ENCODE measurements around the gene ARHGAP22. TPM values are rescaled to one million over a fixed set of nuclear protein-coding genes. Genes with fewer than 3 reads are reported as not detected.

The ARHGAP22 gene
- total RNA-seq, 1 donor from 2014 or later = 1.0 TPM

GRCh38 chr10:48620719-48621118 is 15.8 kb upstream of the ARHGAP22 start:
- Histone ChIP-seq H3K4me1 (ENCODE audit: control insufficient read depth in 3 of 3, insufficient read depth in 3 of 3, low read length in 3 of 3) (no peaks in the 10 kb centered on the region), H3K27ac (ENCODE audit: low read depth, low read length) (no peak overlapping the region), H3K9me3 (ENCODE audit: control insufficient read depth in 3 of 3, low read length in 3 of 3) (peaks cover 0 to 5% (median 0%) of the 10 kb centered on the region in 3 donors), H3K4me3 (ENCODE audit: low read length in 3 of 3) (no peak overlapping the region), H3K9ac (ENCODE audit: low read depth in 1 of 3, low read length in 3 of 3) (no peak overlapping the region), H3K27me3 (ENCODE audit: control insufficient read depth in 3 of 3, insufficient read depth in 3 of 3, low read length in 3 of 3) (no peaks in the 10 kb centered on the region), H3K36me3 (ENCODE audit: control insufficient read depth in 3 of 3, insufficient read depth in 3 of 3, low read length in 3 of 3) (no peaks in the 10 kb centered on the region)

- Histone ChIP-seq H3K4me1 (ENCODE audit: control insufficient read depth in 3 of 3, insufficient read depth in 3 of 3, low read length in 3 of 3) (no peaks in the 10 kb centered on the region), H3K27ac (ENCODE audit: low read depth, low read length) (no peak overlapping the region), H3K36me3 (ENCODE audit: control insufficient read depth in 3 of 3, insufficient read depth in 3 of 3, low read length in 3 of 3) (no peaks in the 10 kb centered on the region), H3K9me3 (ENCODE audit: control insufficient read depth in 3 of 3, low read length in 3 of 3) (peaks cover 0 to 5% (median 0%) of the 10 kb centered on the region in 3 donors), H3K9ac (ENCODE audit: low read depth in 1 of 3, low read length in 3 of 3) (no peak overlapping the region), H3K27me3 (ENCODE audit: control insufficient read depth in 3 of 3, insufficient read depth in 3 of 3, low read length in 3 of 3) (peaks cover 0 to 6% (median 0%) of the 10 kb centered on the region in 3 donors), H3K4me3 (ENCODE audit: low read length in 3 of 3) (no peak overlapping the region)
These were observed 11.6 kb upstream of the ARHGAP22 start for GRCh38 chr10:48616436-48616835.

- no peak overlapping the region for H3K27ac ChIP-seq (ENCODE audit: low read depth, low read length)
- no peaks in the 10 kb centered on the region for H3K36me3 ChIP-seq (ENCODE audit: control insufficient read depth in 3 of 3, insufficient read depth in 3 of 3, low read length in 3 of 3)
- H3K4me3 ChIP-seq (ENCODE audit: low read length in 3 of 3) = no peak overlapping the region
- H3K4me1 ChIP-seq (ENCODE audit: control insufficient read depth in 3 of 3, insufficient read depth in 3 of 3, low read length in 3 of 3) = no peaks in the 10 kb centered on the region
- peaks cover 0 to 6% (median 0%) of the 10 kb centered on the region in 3 donors for H3K27me3 ChIP-seq (ENCODE audit: control insufficient read depth in 3 of 3, insufficient read depth in 3 of 3, low read length in 3 of 3)
- peaks cover 0 to 5% (median 0%) of the 10 kb centered on the region in 3 donors for H3K9me3 ChIP-seq (ENCODE audit: control insufficient read depth in 3 of 3, low read length in 3 of 3)
- no peak overlapping the region for H3K9ac ChIP-seq (ENCODE audit: low read depth in 1 of 3, low read length in 3 of 3)
These were observed 9.9 kb upstream of the ARHGAP22 start for GRCh38 chr10:48614481-48615390.

- H3K9ac ChIP-seq (ENCODE audit: low read depth in 1 of 3, low read length in 3 of 3) = no peak overlapping the region
These were observed 8.1 kb upstream of the ARHGAP22 start for GRCh38 chr10:48613016-48613415.

GRCh38 chr10:48612236-48612943 is 7.5 kb upstream of the ARHGAP22 start:
- Histone ChIP-seq H3K9ac (ENCODE audit: low read depth in 1 of 3, low read length in 3 of 3) (no peak overlapping the region), H3K4me1 (ENCODE audit: control insufficient read depth in 3 of 3, insufficient read depth in 3 of 3, low read length in 3 of 3) (peaks cover 3 to 4% (median 3%) of the 10 kb centered on the region in 3 donors), H3K4me3 (ENCODE audit: low read length in 3 of 3) (no peak overlapping the region), H3K27me3 (ENCODE audit: control insufficient read depth in 3 of 3, insufficient read depth in 3 of 3, low read length in 3 of 3) (peaks cover 0 to 6% (median 0%) of the 10 kb centered on the region in 3 donors), H3K27ac (ENCODE audit: low read depth, low read length) (no peak overlapping the region), H3K36me3 (ENCODE audit: control insufficient read depth in 3 of 3, insufficient read depth in 3 of 3, low read length in 3 of 3) (no peaks in the 10 kb centered on the region), H3K9me3 (ENCODE audit: control insufficient read depth in 3 of 3, low read length in 3 of 3) (peaks cover 0 to 5% (median 0%) of the 10 kb centered on the region in 3 donors)

More at GRCh38 chr10:48613016-48613415, 8.1 kb upstream of the ARHGAP22 start:
- Histone ChIP-seq H3K27ac (ENCODE audit: low read depth, low read length) (no peak overlapping the region), H3K4me1 (ENCODE audit: control insufficient read depth in 3 of 3, insufficient read depth in 3 of 3, low read length in 3 of 3) (no peaks in the 10 kb centered on the region), H3K36me3 (ENCODE audit: control insufficient read depth in 3 of 3, insufficient read depth in 3 of 3, low read length in 3 of 3) (no peaks in the 10 kb centered on the region), H3K27me3 (ENCODE audit: control insufficient read depth in 3 of 3, insufficient read depth in 3 of 3, low read length in 3 of 3) (peaks cover 0 to 6% (median 0%) of the 10 kb centered on the region in 3 donors), H3K4me3 (ENCODE audit: low read length in 3 of 3) (no peak overlapping the region), H3K9me3 (ENCODE audit: control insufficient read depth in 3 of 3, low read length in 3 of 3) (peaks cover 0 to 5% (median 0%) of the 10 kb centered on the region in 3 donors)

GRCh38 chr10:48611133-48611532 is 6.3 kb upstream of the ARHGAP22 start:
- H3K9me3 ChIP-seq (ENCODE audit: control insufficient read depth in 3 of 3, low read length in 3 of 3) = peaks cover 0 to 4% (median 0%) of the 10 kb centered on the region in 3 donors
- peaks cover 6 to 9% (median 6%) of the 10 kb centered on the region in 3 donors for H3K4me1 ChIP-seq (ENCODE audit: control insufficient read depth in 3 of 3, insufficient read depth in 3 of 3, low read length in 3 of 3)
- peaks cover 0 to 6% (median 0%) of the 10 kb centered on the region in 3 donors for H3K27me3 ChIP-seq (ENCODE audit: control insufficient read depth in 3 of 3, insufficient read depth in 3 of 3, low read length in 3 of 3)

GRCh38 chr10:48610585-48611093 is 5.8 kb upstream of the ARHGAP22 start:
- Histone ChIP-seq H3K27me3 (ENCODE audit: control insufficient read depth in 3 of 3, insufficient read depth in 3 of 3, low read length in 3 of 3) (peaks cover 0 to 11% (median 0%) of the 10 kb centered on the region in 3 donors), H3K4me3 (ENCODE audit: low read length in 3 of 3) (no peak overlapping the region), H3K36me3 (ENCODE audit: control insufficient read depth in 3 of 3, insufficient read depth in 3 of 3, low read length in 3 of 3) (no peaks in the 10 kb centered on the region), H3K27ac (ENCODE audit: low read depth, low read length) (no peak overlapping the region), H3K4me1 (ENCODE audit: control insufficient read depth in 3 of 3, insufficient read depth in 3 of 3, low read length in 3 of 3) (peaks cover 6 to 9% (median 6%) of the 10 kb centered on the region in 3 donors), H3K9me3 (ENCODE audit: control insufficient read depth in 3 of 3, low read length in 3 of 3) (no peaks in the 10 kb centered on the region), H3K9ac (ENCODE audit: low read depth in 1 of 3, low read length in 3 of 3) (no peak overlapping the region)

More at GRCh38 chr10:48611133-48611532, 6.3 kb upstream of the ARHGAP22 start:
- Histone ChIP-seq H3K4me3 (ENCODE audit: low read length in 3 of 3) (no peak overlapping the region), H3K36me3 (ENCODE audit: control insufficient read depth in 3 of 3, insufficient read depth in 3 of 3, low read length in 3 of 3) (no peaks in the 10 kb centered on the region), H3K27ac (ENCODE audit: low read depth, low read length) (no peak overlapping the region), H3K9ac (ENCODE audit: low read depth in 1 of 3, low read length in 3 of 3) (no peak overlapping the region)

GRCh38 chr10:48609899-48610584 is 5.2 kb upstream of the ARHGAP22 start:
- no peak overlapping the region for H3K4me3 ChIP-seq (ENCODE audit: low read length in 3 of 3)
- no peak overlapping the region for H3K9ac ChIP-seq (ENCODE audit: low read depth in 1 of 3, low read length in 3 of 3)
- H3K36me3 ChIP-seq (ENCODE audit: control insufficient read depth in 3 of 3, insufficient read depth in 3 of 3, low read length in 3 of 3) = no peaks in the 10 kb centered on the region
- H3K4me1 ChIP-seq (ENCODE audit: control insufficient read depth in 3 of 3, insufficient read depth in 3 of 3, low read length in 3 of 3) = peaks cover 6 to 9% (median 6%) of the 10 kb centered on the region in 3 donors
- no peak overlapping the region for H3K27ac ChIP-seq (ENCODE audit: low read depth, low read length)
- no peaks in the 10 kb centered on the region for H3K9me3 ChIP-seq (ENCODE audit: control insufficient read depth in 3 of 3, low read length in 3 of 3)
- peaks cover 0 to 13% (median 0%) of the 10 kb centered on the region in 3 donors for H3K27me3 ChIP-seq (ENCODE audit: control insufficient read depth in 3 of 3, insufficient read depth in 3 of 3, low read length in 3 of 3)

- Histone ChIP-seq H3K4me1 (ENCODE audit: control insufficient read depth in 3 of 3, insufficient read depth in 3 of 3, low read length in 3 of 3) (peaks cover 10 to 13% (median 11%) of the 10 kb centered on the region in 3 donors), H3K27me3 (ENCODE audit: control insufficient read depth in 3 of 3, insufficient read depth in 3 of 3, low read length in 3 of 3) (peaks cover 0 to 17% (median 2%) of the 10 kb centered on the region in 3 donors), H3K9ac (ENCODE audit: low read depth in 1 of 3, low read length in 3 of 3) (no peak overlapping the region), H3K36me3 (ENCODE audit: control insufficient read depth in 3 of 3, insufficient read depth in 3 of 3, low read length in 3 of 3) (no peaks in the 10 kb centered on the region), H3K4me3 (ENCODE audit: low read length in 3 of 3) (no peak overlapping the region), H3K9me3 (ENCODE audit: control insufficient read depth in 3 of 3, low read length in 3 of 3) (no peaks in the 10 kb centered on the region), H3K27ac (ENCODE audit: low read depth, low read length) (no peak overlapping the region)
These were observed 4.6 kb upstream of the ARHGAP22 start for GRCh38 chr10:48609441-48609840.
